NCI-H1694 treated with DMSO at 0.1 percent for 48 hours (cell line): ENCODE data around the gene SLC25A20.
"Not testable (repeated sequence)": the region's sequence is repeated elsewhere in the genome, so short reads cannot be mapped to it uniquely, and the experiment has no call there.

Source experiments
- DNase-seq: peaks from one replicate; lab custom pipeline; 2025; lab: John Stamatoyannopoulos, UW

Gene SLC25A20

DNA sequence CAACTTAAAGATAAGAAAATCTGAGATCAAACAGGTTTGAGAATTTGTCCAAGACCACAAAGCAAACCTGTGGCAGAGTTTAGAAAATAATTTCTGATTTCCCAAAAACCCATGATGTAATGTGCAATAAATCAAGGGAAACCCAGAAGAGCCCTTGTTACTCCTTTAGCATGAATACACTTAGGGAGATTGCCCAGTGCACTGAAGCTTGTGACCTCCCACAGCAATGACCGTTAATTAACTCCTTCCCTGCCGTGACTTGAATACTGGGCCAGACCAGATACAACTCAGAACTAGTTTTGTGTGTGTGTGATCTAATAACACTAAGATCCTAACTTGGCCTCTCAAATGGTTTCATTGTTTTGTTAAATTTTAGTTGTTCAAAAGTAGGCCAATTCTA lies 53.5 kb downstream of the SLC25A20 start:
- DNase-seq, result no peak

DNA sequence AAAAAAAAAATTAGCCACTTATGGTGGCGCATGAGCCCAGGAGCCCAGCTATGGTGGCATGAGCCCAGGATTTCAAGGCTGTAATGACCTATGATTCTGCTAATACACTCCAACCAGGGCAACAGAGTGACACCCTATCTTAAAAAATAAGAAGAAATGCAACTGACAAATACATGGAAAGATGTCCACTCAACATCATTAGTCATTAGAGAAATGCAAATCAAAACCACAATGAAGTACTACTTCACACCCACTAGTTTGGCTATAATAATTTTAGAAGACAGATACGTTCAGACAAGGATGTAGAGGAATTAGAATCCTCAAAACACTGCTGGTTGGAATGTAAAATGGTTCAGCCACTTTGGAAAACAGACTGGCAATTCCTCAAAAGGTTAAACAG lies 61.5 kb downstream of the SLC25A20 start:
- DNase-seq, result no peak

DNA sequence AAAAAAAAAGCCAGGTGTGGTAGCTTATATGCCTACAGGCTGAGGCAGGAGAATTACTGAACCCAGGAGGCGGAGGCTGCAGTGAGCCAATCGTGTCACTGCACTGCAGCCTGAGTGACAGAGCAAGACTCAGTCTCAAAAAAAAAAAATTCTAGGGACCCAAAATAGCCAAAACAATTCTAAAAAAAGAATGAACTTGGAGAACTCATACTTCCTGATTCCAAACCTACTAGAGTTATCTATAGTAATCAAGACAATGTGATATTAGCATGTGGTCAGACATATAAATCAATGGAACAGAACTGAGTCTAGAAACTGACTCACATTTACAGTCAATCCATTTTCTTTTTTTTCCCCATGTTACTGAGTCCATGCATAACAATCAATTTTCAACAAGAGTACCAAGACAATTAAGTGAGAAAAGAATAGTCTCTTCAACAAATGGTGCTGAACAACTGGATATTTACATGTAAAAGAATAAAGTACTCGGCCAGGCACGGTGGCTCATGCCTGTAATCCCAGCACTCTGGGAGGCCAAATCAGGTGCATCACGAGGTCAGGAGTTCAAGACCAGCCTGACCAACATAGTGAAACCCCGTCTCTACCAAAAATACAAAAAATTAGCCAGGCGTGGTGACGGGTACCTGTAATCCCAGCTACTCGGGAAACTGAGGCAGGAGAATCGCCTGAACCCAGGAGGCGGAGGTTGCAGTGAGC lies 62.9 kb downstream of the SLC25A20 start:
- DNase-seq, result no peak

DNA sequence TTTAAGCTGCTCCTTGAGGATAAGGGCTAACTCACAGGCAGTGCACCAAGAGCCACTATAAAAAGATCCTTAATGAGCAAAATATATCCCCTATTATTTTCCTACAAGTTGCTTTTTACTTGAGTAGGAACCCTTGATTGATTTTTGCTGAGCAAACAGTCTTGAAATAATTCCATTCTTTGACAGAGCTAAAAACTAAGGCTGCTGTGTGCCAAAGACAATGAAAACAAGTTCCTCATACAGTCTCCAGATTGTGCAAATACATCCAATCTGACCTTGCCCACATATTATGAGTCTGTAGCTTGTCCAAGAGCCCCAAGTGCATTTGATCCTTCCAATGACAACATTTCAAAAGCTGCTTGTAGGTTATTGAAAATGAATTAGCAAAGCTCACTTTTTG lies 66.0 kb downstream of the SLC25A20 start:
- DNase-seq, result no peak

DNA sequence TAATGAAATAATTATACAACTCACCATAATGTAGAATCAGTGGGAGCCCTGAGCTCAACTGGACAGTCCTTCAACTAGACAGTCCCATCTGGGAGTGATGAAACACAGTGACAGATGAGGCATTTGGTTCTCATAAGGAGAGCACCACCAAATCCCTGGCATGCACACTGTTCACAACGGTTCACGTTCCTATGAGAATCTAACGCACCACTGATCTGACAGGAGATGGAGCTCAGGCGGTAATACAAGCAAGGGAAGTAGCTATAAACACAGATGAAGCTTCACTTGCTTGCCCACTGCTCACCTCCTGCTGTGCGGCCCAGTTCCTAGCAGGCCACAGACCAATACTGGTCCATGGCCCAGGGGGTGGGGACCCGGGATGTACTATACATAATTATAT lies 68.0 kb downstream of the SLC25A20 start:
- no peak for DNase-seq

DNA sequence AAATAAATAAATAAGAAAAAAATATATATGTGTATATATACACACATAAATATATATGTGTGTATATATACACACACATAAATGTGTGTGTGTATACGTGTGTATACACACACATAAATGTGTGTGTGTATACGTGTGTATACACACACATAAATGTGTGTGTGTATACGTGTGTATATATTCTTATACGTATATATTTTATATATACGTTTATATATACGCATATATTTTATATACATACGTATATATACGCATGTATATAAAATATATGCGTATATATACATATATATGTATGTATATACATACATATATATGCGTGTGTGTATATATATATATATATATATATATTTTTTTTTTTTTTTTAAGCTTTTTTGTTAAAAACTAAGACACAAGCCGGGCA lies 69.2 kb downstream of the SLC25A20 start:
- DNase-seq, result not testable (repeated sequence)

DNA sequence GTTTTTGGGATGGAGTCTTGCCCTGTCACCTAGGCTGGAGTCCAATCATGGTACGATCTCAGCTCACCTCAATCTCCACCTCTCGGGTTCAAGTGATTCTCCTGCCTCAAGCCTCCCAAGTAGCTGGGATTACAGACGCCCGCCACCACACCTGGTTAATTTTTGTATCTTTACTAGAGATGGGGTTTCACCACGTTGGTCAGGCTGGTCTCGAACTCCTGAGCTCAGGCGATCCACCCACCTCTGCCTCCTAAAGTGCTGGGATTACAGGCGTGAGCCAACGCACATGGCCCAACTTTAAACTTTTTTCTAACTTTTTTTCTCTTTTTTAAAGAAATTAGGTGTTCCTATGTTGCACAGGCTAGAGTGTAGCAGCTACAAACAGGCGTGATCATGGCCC lies 70.8 kb downstream of the SLC25A20 start:
- DNase-seq, result not testable (repeated sequence)

DNA sequence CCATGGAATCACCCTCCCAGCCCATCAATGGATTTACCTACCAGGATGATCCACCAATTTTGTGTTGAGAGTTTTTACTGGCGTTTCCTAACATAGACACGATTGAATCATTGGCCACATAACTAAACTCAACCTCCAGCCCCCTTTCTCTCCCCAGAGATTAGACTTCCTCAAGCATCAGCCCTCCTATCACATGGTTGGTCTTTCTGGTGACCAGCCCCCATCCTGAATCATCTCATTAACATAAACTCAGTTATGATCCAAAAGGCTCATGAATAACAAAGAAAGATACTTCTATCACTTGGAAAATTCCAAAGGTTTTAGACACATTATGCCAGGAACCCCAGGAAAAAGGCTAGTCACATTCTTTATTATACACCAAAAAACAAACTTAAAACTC lies 72.2 kb downstream of the SLC25A20 start:
- no peak for DNase-seq

DNA sequence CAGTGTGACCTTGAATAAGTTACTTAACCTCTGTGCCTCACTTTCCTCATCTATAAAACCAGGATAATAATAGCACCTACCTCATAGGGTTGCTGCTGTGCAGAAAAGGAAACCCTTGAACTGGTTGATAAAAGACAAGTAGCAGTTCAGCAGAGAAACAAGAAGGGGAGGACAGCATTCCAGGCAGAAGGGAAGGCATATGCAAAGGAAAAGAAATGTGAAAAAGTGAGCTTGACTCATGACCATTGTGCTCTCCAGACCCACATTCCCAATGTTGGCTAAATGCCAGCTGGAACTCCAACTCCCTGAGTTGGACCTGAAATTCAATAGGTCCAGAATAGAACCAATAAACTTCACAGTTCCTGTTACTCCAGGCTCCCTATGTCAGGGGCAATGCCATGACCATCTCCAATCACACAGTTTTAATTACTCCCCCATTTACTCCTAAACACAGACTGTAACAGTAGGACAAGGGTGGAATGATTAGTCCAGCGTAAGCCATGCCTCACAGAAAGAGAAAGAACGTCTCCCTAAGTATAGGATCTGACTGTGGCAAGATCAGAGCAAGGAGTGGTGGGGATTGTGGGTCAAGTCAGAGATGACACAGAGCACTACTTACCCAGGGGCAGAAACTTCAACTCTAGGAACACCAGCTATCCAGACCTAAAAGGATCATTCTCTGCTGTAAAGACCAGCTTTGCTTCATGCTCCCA lies 77.9 kb downstream of the SLC25A20 start:
- DNase-seq, result no peak

DNA sequence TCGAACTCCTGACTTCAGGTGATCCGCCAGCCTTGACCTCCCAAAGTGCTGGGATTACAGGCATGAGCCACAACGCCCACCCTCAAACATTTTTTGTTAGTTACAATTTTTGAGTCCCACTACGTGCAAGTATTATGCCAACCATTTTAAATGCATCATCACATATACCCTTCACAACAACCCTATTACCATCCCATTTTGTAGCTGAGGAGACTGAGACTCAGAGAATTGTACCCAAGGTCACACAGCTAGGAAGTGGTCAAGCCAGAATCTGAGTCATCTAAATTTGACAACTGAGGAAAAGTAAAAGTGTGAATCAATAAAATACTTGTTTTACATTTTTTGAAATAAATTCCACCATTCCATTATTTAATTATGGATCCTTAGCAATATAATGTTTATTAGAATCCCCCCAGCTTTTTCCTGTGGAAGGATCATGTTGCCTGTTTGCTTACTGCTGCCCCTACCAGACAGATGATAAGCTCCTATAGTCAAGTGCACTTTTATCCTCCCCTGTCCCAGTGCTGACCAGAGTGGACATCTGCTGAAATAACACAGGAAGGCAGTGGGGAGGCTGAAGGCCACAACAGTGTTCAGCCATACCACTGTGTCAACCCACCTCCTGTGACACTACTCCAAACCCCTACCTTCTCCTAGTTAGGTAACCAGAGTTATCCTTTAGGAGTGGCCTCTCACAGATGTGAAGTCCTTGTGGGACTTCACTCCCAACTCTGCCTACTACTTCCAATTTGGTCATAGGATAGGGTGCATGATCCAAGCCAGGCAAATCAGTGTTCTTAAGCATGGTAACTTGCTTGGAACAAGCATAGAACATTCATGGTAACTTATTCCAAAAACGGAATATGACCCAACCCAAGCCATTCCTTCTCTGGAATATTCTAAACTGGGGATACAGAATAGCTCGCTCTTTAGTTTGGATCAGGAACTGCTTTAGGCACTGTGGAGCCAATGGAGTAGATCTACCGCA lies 79.2 kb downstream of the SLC25A20 start:
- no peak for DNase-seq

DNA sequence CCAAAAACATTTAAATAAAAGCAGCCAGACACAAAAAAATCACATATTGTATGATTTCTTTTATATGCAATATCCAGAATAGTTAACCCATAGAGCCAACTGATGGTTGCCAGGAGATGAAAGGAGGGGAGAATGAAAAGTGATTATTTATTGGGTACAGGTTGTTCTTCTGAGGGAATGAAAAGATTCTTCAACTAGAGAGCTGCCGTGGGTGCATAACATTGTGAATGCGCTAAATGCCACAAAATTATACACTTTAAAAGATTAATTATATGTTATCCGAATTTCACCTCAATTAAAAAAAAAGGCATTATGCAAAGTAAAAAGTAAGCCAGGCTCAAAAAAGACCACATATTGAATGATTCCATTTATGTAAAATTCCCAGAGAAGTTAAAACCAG lies 87.2 kb downstream of the SLC25A20 start:
- DNase-seq, result no peak
